Measurements from ENCODE around the gene ZNF343. TPM values are rescaled to one million over a fixed set of nuclear protein-coding genes. Genes with fewer than 3 reads are reported as not detected.

Gene ZNF343
- polyA plus RNA-seq (2011; rRNA removed) (8.2 and 9.8 TPM in 2 replicates), polyA minus RNA-seq (2011; rRNA and poly(A)+ RNA removed) (9.0 and 14.1 TPM in 2 replicates)

GRCh38 chr20:2508631-2509467 lies at the start of gene ZNF343:
Gene ZNF343 (minus strand): TSS chr20:2508915. CDS start chr20:2493895, 15,020 bp downstream.
- DNase-seq (ENCODE audit: low read depth), result no peak
- CTCF ChIA-PET, result interaction anchor here (0.7 to 3.2 kb wide), 4 partner anchors 12 to 55 kb away, joined by 3 to 13 read pairs (median 8); no protein-coding TSS in a partner anchor
- Histone ChIP-seq H3K27me3 (ENCODE audit: control insufficient read depth, insufficient read depth, low read length) (no peaks in the 10 kb centered on the region), H3K36me3 (ENCODE audit: control insufficient read depth, insufficient read depth, low read length) (no peaks in the 10 kb centered on the region), H3K4me3 (ENCODE audit: low read depth, low read length) (peak within 1 kb of the TSS; percentile 74)
- TF ChIP-seq CTCF (IDR thresholded peaks at IDR 0.05; ENCODE audit: insufficient read depth, low read depth, low read length), result no peak
- POLR2A ChIA-PET, result no interaction called here

GRCh38 chr20:2557873-2558580 lies 49.3 kb upstream of the ZNF343 start:
- H3K4me3 ChIP-seq (ENCODE audit: low read depth, low read length), result no peak overlapping the region
- CTCF ChIA-PET, result no interaction called here
- no peak for TF ChIP-seq CTCF (IDR thresholded peaks at IDR 0.05; ENCODE audit: insufficient read depth, low read depth, low read length)
- POLR2A ChIA-PET, result no interaction called here
- peaks cover 24% of the 10 kb centered on the region for H3K27me3 ChIP-seq (ENCODE audit: control insufficient read depth, insufficient read depth, low read length)
- no peak for DNase-seq (ENCODE audit: low read depth)
- H3K36me3 ChIP-seq (ENCODE audit: control insufficient read depth, insufficient read depth, low read length), result no peaks in the 10 kb centered on the region

DNA sequence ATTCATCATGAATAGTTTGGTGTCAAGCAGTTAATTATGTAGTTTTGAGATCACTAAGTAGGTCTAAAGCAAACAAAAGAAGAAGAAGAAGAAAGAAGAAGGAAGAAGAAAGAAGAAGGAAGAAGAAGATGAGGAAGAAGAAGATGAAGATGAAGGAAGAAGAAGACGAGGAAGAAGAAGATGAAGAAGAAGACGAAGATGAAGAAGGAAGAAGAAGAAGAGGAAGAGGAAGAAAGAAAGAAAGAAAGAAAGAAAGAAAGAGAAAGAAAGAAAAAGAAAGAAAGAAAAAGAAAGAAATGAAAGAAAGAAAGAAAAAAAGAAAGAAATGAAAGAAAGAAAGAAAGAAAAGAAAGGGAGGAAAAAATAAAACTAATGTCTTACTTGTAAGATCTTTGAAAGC lies 36.9 kb upstream of the ZNF343 start:
- ChIA-PET CTCF (no interaction called here), POLR2A (no interaction called here)
- DNase-seq (ENCODE audit: low read depth), result no peak
- no peaks in the 10 kb centered on the region for H3K36me3 ChIP-seq (ENCODE audit: control insufficient read depth, insufficient read depth, low read length)
- TF ChIP-seq CTCF (IDR thresholded peaks at IDR 0.05; ENCODE audit: insufficient read depth, low read depth, low read length), result no peak
- no peak overlapping the region for H3K4me3 ChIP-seq (ENCODE audit: low read depth, low read length)
- peaks cover 3% of the 10 kb centered on the region for H3K27me3 ChIP-seq (ENCODE audit: control insufficient read depth, insufficient read depth, low read length)

DNA sequence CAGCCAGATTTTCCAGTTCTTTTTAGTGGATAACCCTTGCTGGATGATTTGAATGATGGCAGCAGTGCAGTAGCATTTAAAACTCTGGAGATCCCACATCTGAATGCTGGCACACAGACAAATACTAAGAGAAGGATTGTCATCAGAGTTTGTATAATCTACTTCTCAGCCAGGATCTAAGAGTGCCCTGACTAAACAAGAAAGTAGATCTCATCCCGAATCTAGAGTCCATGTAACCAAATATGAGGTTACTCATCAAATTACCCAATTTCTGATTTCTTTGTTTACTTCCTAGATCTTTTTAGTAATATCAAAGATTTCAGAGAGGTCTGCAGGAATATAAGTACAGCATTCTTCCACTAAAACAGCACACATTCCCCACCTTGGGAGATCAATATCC lies 35.5 kb upstream of the ZNF343 start:
- H3K36me3 ChIP-seq (ENCODE audit: control insufficient read depth, insufficient read depth, low read length), result no peaks in the 10 kb centered on the region
- TF ChIP-seq CTCF (IDR thresholded peaks at IDR 0.05; ENCODE audit: insufficient read depth, low read depth, low read length), result no peak
- CTCF ChIA-PET, result no interaction called here
- H3K4me3 ChIP-seq (ENCODE audit: low read depth, low read length), result no peak overlapping the region
- POLR2A ChIA-PET, result no interaction called here
- DNase-seq (ENCODE audit: low read depth), result no peak
- peaks cover 7% of the 10 kb centered on the region for H3K27me3 ChIP-seq (ENCODE audit: control insufficient read depth, insufficient read depth, low read length)

- POLR2A ChIA-PET, result no interaction called here
- TF ChIP-seq CTCF (IDR thresholded peaks at IDR 0.05; ENCODE audit: insufficient read depth, low read depth, low read length), result no peak
- DNase-seq (ENCODE audit: low read depth), result no peak
- Histone ChIP-seq H3K4me3 (ENCODE audit: low read depth, low read length) (no peak overlapping the region), H3K36me3 (ENCODE audit: control insufficient read depth, insufficient read depth, low read length) (no peaks in the 10 kb centered on the region), H3K27me3 (ENCODE audit: control insufficient read depth, insufficient read depth, low read length) (peaks cover 10% of the 10 kb centered on the region)
- CTCF ChIA-PET, result no interaction called here
Measured at GRCh38 chr20:2542361-2542760, 33.6 kb upstream of the ZNF343 start.

Data from BJ (cell line).